ENCODE results near the gene NAGPA.

Gene NAGPA

DNA sequence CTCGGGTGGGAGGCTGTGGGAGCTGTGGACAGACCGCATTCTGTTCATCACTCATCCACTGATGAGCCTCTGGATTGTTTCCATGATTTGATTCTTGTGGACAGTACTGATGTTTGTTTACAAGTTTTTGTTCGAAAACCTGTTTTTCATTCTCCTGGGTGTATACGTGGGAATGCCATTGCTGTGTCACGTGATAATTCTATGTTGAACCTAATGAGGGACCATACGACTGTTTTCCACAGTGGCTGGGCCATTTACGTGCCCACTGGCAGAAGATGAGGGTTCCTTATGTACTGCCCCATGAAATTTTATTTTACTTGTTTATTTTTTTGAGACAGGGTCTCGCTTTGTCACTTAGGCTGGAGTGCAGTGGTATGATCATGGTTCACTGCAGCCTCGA is 35.3 kb upstream of the NAGPA start:
- DNase-seq: no peak
- TF ChIP-seq GATA1 (IDR thresholded peaks at IDR 0.05; ENCODE audit: low read depth, low read length) (no peak), POLR2A (IDR thresholded peaks at IDR 0.05; ENCODE audit: low read length) (no peak)

GRCh38 chr16:5066511-5066910 is 32.8 kb upstream of the NAGPA start:
- no peak for TF ChIP-seq POLR2A (IDR thresholded peaks at IDR 0.05; ENCODE audit: low read length)
- no peak for TF ChIP-seq GATA1 (IDR thresholded peaks at IDR 0.05; ENCODE audit: low read depth, low read length)
- DNase-seq: no peak

DNA sequence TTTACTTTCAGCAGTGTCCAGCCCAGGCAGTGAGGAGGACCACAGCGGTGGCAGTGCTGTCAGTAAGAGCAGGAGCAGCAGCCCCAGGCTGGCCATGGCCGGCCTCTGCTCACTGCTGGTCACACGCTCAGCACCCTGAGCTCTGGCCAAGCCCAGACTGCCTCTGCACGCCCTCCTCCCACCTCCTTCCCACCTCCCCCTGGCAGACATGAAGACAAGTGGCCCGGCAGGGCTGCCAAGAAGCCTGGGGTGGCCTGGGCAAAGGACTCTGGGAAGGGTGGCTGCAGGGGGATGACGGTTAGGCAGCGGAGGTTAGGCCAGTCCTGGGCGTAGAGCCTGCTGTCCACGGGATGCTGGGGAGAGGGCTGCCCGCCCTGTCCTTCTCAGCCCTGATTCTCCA is 32.1 kb upstream of the NAGPA start, which contains the start of gene C16orf89:
C16orf89 (minus strand) TSS at position 144 of the 400 bp plus-strand sequence; CDS start at position 96, 48 bp downstream.
- no peak for DNase-seq
- no peak for TF ChIP-seq GATA1 (IDR thresholded peaks at IDR 0.05; ENCODE audit: low read depth, low read length)
- TF ChIP-seq POLR2A (IDR thresholded peaks at IDR 0.05; ENCODE audit: low read length): no peak

- DNase-seq: no peak
- TF ChIP-seq POLR2A (IDR thresholded peaks at IDR 0.05; ENCODE audit: low read length) (no peak), GATA1 (IDR thresholded peaks at IDR 0.05; ENCODE audit: low read depth, low read length) (no peak)
Observed at GRCh38 chr16:5065326-5065725, 31.6 kb upstream of the NAGPA start.

GRCh38 chr16:5064915-5065314 is 31.2 kb upstream of the NAGPA start:
- no peak for DNase-seq
- TF ChIP-seq GATA1 (IDR thresholded peaks at IDR 0.05; ENCODE audit: low read depth, low read length) (no peak), POLR2A (IDR thresholded peaks at IDR 0.05; ENCODE audit: low read length) (no peak)

DNA sequence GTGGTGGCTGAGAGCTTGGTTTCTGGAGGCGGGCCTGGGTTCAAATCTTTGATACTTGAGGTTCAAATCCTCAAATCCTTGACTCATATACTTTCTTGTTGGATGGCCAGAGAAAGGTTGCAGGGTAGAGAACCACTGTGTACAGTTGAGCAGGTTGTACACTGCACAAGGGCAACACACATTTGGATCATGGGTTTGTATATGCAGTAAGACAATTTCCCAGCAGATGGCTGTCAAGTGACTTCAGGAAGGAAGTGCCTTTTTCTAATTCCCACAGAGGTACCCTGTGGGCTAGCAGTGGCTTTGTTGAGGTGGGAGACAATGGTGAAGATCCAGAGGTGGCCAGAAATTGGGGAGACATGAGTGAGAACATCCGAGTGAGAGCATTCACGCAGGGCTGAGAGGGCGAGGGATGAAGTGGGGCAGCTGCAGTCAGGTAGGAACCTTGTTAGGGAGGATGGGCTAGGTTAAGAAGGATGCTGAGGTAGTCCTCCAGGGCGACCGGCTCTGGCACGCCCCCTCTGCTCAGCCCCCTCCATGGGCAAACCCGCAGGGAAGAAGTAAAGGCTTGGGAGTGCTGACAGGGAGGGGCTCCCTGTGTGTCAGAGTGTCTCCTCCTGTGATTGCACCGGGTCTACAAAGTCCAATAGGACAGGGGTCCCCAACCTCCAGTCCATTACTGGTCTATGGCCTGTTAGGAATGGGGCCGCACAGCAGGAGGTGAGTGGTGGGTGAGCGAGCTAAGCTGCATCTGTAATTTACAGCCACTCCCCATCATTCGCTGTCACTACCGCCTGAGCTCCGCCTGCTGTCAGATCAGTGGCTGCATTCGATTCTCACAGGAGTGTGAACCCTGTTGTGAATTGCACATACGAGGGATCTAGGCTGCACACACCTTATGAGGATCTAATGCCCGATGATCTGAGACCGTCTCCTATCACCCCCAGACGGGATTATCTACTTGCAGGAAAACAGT is 29.3 kb upstream of the NAGPA start:
- no peak for TF ChIP-seq GATA1 (IDR thresholded peaks at IDR 0.05; ENCODE audit: low read depth, low read length)
- TF ChIP-seq POLR2A (IDR thresholded peaks at IDR 0.05; ENCODE audit: low read length): no peak
- DNase-seq: no peak

DNA sequence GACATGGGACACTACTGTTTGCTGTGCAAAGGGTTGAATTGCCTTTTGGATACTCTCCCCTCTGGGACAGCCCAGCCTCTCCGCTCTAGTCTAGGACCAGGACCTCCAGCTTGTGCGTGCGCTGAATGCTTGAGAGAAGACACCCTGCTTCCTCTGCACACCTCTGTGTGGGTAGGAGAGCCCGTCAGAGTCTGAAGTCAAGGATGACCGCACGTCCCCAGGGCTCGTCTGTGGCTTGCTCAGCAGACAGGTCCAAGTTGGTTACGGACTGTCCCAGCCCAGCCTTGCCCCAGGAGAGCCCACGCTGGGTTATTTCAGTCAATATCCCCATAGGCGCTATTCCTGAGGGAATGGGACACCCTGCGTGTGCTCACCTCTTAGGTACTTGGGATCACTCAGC is 28.3 kb upstream of the NAGPA start:
- TF ChIP-seq GATA1 (IDR thresholded peaks at IDR 0.05; ENCODE audit: low read depth, low read length) (no peak), POLR2A (IDR thresholded peaks at IDR 0.05; ENCODE audit: low read length) (no peak)
- no peak for DNase-seq

DNA sequence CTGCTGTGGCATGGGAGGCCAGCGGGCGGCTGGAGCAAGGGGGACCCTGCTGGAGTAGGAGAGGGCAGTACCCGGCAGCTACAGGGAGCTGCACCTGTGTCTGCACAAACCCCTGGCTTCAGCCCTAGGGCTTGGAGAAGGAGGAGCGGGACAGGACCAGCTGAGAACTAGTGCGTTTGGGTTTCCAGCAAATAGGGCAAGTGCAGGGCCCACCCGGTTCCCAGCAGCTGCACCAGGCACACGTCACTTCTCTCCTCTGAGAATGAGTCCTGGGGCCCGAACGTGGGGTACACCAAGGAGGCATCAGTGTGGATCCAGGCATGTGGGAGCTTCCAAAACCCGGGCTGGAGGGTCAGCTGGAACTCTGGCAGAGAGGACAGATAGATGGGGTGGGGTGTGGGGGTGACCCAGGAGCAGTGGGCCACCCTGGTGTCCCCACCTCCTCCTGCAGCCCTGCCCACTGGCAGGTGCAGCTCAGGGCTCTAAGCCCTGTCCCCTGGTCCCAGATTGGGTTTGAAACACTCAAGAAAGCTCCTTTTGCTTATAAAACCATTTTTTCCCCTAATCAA is 26.4 kb upstream of the NAGPA start:
- no peak for TF ChIP-seq GATA1 (IDR thresholded peaks at IDR 0.05; ENCODE audit: low read depth, low read length)
- TF ChIP-seq POLR2A (IDR thresholded peaks at IDR 0.05; ENCODE audit: low read length): no peak
- DNase-seq: no peak

- TF ChIP-seq GATA1 (IDR thresholded peaks at IDR 0.05; ENCODE audit: low read depth, low read length): no peak
- TF ChIP-seq POLR2A (IDR thresholded peaks at IDR 0.05; ENCODE audit: low read length): no peak
- no peak for DNase-seq
Observed at GRCh38 chr16:5059386-5060072, 25.8 kb upstream of the NAGPA start.

DNA sequence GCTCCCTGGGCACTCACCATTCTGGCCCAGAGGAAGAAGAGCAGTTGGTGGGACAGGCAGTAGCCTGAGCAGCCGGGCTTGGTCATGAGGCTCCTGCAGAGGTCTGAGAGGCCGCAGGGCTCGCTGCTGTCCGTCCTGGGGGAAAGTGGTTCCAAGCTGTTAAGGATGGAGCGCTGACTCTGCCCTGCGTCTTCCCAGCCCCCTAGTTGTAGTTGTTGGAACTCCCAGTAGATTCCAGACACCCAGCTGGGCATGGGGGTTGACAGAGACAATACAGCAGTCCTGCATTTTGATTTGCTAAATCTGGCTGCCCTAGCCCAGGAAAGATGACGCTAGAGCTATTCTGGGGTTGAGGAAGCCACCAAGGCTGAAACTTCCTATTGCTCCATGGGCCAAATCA is 24.7 kb upstream of the NAGPA start:
- TF ChIP-seq GATA1 (IDR thresholded peaks at IDR 0.05; ENCODE audit: low read depth, low read length) (no peak), POLR2A (IDR thresholded peaks at IDR 0.05; ENCODE audit: low read length) (no peak)
- DNase-seq: no peak

DNA sequence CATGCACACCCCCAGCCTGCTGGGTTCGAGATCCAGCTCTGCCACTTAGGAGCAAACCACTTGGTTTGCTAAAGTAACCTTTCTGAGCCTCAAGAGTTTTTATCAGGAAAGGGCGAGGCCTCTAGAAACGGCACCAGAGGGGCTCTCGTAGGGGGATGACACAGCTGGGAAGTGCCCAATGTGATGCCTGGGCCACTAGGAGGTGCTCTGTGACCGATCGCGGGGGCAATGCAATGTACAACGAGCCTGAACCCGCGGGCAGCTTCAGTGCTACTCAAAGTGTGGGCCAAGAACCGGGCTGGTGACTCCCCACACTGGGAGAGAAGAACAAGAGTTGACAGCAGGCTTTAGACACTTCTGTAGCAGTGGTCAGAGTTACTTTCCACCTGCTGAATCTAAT is 22.6 kb upstream of the NAGPA start:
- peak; percentile 86 to 89 for DNase-seq
- TF ChIP-seq POLR2A (IDR thresholded peaks at IDR 0.05; ENCODE audit: low read length): no peak
- TF ChIP-seq GATA1 (IDR thresholded peaks at IDR 0.05; ENCODE audit: low read depth, low read length): no peak

DNA sequence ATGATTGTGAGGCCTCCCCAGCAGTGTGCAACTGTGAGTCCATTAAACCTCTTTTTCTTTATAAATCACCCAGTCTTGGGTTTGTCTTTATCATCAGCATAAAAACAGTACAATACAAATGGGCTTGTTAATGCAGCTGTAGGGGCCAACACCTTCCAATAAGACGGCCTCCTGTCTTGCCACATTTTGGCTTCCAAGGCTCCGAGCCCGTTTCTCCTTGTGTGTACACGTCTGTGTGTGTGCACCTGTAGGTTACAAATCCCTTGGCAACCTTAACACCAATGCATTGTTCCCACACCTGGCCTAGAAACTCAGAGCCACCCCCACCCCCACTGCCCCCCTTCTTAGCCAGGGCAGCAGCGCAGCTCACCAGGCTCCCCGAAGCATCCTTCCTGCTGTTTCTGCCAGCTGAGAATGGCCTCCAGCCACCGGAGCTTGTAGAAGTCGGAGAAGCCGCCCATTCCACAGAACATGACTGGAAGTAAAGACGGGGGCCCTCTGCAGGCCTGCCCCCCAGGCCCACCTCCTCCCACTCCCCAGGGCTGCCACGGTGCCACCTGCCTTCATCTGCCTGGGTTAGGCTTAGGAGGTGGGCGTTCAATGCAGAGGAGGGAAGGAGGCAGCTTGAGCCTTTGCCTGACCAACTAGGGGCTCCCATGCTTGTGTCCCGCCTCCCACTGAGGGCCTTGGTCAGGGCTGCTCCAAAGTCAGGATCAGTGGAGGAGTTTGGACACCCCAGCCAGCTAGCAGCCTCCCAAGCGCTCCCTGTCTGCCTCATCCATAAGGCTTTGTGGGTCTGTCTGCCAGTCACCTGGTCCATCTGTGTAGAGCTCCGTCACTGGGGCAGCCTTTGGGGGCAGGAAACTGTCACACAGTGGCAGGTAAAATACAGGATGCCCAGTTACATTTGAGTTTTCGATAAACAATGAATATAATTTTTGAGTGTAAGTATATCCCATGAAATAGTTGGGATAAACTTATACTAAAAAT is 21.4 kb upstream of the NAGPA start:
- DNase-seq: no peak
- TF ChIP-seq GATA1 (IDR thresholded peaks at IDR 0.05; ENCODE audit: low read depth, low read length) (no peak), POLR2A (IDR thresholded peaks at IDR 0.05; ENCODE audit: low read length) (no peak)

DNA sequence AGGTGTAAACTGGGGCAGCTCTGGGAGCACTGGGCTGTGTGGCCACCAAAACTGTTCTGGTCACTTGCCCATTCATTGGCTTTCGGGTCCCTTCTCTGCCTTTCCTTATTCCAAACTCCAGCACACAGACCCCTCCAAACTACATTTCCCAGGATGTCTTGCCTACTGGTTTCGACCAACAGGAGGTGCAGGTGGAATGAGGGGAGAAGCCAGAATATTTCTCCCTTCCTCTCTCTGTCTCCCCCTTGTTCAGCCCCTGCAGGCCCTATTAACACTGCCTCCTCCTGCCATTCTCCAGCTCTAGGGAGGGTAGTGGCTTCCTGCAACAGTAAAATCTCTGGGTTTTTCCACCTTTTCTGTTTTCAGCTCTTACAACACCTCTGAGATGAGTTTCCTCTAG is 13.2 kb upstream of the NAGPA start:
- TF ChIP-seq GATA1 (IDR thresholded peaks at IDR 0.05; ENCODE audit: low read depth, low read length): no peak
- TF ChIP-seq POLR2A (IDR thresholded peaks at IDR 0.05; ENCODE audit: low read length): no peak
- DNase-seq: no peak

Measured in erythroblast (primary cell).